Adrenal gland (tissue), 5 donors: Measurements from ENCODE around the gene TBCK.

Source experiments
- CTCF ChIP-seq, 6 experiments: fragments of 450-650 bp in 4 of 6; fragments of 200-600 bp in 2 of 6; sonication (generic) in 1 of 6; IDR thresholded peaks; 1 replicate in 5 of 6; 2 replicates in 1 of 6; pipeline versions ENCODE4 v1.5.1 to v1.8.0; 2016 to 2021; ENCODE audit warnings: antibody characterized with exemption in 6 of 6, mild to moderate bottlenecking in 2 of 6, moderate library complexity in 1 of 6
- POLR2A ChIP-seq, 2 donors: fragments of 450-650 bp; IDR thresholded peaks; one replicate each; pipeline ENCODE4 v1.6.1; 2017; ENCODE audit warnings: antibody characterized with exemption in 2 of 2, mild to moderate bottlenecking in 2 of 2, moderate library complexity in 1 of 2
- donor health status: DM: no; HTN: no; CAD: no.

- TF ChIP-seq CTCF (IDR thresholded peaks at IDR 0.05) (no peak), POLR2A (IDR thresholded peaks at IDR 0.05) (no peak)
Measured at GRCh38 chr4:106336618-106337017, 20.6 kb upstream of the TBCK start.
